Omental fat pad (tissue), 4 donors: ENCODE measurements around the gene LPIN3. TPM values are rescaled to one million over a fixed set of nuclear protein-coding genes. Genes with fewer than 3 reads are reported as not detected.

Source experiments
- ATAC-seq: fragments of 150-250 bp; one replicate; pipeline ENCODE4 v1.9.1; 2016; ENCODE audit warnings: mild to moderate bottlenecking, moderate library complexity; ENCODE audit not compliant: low FRiP score
- DNase-seq: peaks from one replicate; pipeline ENCODE4 v3.0.0-alpha.2; 2019; ENCODE audit warnings: low spot score
- total RNA-seq, 4 donors: library from RNA; depleted of rRNA; stranded (reverse); fragments of >200 nt; gene quantifications; one replicate each; pipeline ENCODE4 v1.1.0, GENCODE V29; 2016
- TF ChIP-seq, protein P1 (sequence below), 3 donors: fragments of 450-650 bp; IDR thresholded peaks; one replicate each; pipeline ENCODE4 v1.5.1; 2016 to 2017; ENCODE audit warnings: antibody characterized with exemption in 3 of 3, mild to moderate bottlenecking in 3 of 3, moderate library complexity in 2 of 3

The LPIN3 gene
- total RNA-seq, 4 donors from 2014 or later: 17.2 to 51.2 (median 34.2) TPM

DNA sequence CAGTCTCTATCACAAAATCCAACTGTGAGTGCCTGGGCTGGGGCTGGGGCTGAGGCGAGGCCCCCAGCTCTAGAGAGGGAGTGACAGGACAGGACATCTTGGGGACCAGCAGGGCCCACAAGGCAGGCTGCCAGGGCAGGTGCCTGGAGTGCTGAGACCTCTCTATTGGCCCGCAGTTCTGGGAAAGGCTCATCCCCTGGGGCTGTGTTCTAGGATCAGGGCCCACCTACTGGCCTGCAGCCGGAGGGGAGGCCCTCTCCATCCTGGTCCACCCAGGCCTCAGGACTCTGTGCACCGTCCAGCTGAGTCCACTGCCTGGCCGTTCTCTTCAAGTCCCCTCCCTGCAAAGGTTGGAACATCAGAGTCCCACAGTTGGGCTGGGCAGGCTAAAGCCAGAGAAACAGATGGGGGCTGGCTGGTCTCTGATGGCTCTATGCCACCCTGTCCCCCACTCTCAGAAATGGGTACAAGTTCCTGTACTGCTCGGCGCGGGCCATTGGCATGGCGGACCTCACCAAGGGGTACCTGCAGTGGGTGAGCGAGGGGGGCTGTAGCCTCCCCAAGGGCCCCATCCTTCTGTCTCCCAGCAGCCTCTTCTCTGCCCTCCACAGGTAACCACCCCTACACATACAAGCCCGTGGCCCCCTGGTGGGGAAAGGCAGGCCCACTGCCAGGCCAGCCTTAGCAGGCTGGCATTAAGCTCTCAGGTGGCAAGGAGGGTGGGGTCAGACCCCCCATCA is 17.0 kb downstream of the LPIN3 start:
- no peak for ATAC-seq
- TF ChIP-seq, protein P1, sequence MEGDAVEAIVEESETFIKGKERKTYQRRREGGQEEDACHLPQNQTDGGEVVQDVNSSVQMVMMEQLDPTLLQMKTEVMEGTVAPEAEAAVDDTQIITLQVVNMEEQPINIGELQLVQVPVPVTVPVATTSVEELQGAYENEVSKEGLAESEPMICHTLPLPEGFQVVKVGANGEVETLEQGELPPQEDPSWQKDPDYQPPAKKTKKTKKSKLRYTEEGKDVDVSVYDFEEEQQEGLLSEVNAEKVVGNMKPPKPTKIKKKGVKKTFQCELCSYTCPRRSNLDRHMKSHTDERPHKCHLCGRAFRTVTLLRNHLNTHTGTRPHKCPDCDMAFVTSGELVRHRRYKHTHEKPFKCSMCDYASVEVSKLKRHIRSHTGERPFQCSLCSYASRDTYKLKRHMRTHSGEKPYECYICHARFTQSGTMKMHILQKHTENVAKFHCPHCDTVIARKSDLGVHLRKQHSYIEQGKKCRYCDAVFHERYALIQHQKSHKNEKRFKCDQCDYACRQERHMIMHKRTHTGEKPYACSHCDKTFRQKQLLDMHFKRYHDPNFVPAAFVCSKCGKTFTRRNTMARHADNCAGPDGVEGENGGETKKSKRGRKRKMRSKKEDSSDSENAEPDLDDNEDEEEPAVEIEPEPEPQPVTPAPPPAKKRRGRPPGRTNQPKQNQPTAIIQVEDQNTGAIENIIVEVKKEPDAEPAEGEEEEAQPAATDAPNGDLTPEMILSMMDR (IDR thresholded peaks at IDR 0.05): no peak
- DNase-seq: no peak

DNA sequence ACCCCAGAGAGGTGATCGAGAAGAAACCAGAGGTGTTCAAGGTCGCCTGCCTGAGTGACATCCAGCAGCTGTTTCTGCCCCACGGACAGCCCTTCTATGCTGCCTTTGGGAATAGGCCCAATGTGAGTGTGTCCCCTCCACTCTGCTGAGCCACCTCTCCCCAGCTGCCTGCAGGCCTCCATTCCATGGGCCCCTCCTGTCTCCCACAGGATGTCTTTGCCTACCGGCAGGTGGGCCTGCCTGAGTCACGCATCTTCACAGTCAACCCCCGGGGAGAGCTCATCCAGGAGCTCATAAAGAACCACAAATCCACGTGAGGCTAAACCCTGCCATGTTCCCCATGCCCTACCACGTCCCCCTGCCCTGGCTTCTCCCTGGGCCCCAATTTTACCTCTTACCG is 17.6 kb downstream of the LPIN3 start:
- DNase-seq (no peak), ATAC-seq (no peak)
- TF ChIP-seq, protein P1 (IDR thresholded peaks at IDR 0.05): no peak

DNA sequence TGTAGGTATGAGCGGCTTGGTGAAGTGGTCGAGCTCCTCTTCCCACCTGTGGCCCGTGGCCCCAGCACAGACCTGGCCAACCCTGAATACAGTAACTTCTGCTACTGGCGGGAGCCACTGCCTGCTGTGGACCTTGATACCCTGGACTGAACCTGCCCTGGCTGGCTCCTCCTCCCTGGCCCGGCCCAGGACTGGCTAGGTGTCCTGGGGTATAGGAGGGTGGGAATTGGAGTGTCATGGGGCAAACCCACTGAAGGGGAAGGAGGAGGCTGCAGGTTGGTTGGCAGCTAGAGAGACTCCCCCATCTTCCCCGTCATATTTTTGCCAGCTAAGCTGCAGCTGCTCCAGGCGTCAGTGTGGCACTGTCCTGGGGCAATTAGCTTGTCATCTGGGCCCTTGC is 18.1 kb downstream of the LPIN3 start:
- ATAC-seq: no peak
- TF ChIP-seq, protein P1 (IDR thresholded peaks at IDR 0.05): no peak

DNA sequence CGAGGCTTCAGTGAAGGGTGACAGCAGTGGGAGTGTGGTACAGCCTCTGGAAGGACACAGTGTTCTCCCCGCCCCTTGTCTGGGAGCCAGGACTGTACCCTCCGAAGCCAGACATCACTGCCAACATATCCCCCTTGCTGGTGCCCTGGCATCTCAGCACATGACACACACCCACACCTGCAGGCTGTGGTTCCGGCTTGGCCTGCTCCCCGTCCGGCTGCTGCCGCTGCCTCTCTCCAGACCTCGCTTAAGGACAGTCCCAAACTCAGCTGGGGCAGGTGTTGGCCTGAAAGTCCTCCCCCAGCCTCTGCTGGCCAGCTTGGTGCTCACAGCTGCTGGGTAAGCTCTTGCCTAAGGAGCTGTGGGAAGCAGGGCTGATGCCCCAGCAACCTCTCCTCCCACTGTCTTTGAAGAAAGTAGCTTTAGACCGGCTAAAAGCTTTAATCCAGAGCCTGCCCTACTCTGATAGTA is 19.0 kb downstream of the LPIN3 start:
- ATAC-seq (no peak), DNase-seq (no peak)
- TF ChIP-seq, protein P1 (IDR thresholded peaks at IDR 0.05): no peak

More for the DNA sequence above, 18.1 kb downstream of the LPIN3 start:
- no peak for DNase-seq

DNA sequence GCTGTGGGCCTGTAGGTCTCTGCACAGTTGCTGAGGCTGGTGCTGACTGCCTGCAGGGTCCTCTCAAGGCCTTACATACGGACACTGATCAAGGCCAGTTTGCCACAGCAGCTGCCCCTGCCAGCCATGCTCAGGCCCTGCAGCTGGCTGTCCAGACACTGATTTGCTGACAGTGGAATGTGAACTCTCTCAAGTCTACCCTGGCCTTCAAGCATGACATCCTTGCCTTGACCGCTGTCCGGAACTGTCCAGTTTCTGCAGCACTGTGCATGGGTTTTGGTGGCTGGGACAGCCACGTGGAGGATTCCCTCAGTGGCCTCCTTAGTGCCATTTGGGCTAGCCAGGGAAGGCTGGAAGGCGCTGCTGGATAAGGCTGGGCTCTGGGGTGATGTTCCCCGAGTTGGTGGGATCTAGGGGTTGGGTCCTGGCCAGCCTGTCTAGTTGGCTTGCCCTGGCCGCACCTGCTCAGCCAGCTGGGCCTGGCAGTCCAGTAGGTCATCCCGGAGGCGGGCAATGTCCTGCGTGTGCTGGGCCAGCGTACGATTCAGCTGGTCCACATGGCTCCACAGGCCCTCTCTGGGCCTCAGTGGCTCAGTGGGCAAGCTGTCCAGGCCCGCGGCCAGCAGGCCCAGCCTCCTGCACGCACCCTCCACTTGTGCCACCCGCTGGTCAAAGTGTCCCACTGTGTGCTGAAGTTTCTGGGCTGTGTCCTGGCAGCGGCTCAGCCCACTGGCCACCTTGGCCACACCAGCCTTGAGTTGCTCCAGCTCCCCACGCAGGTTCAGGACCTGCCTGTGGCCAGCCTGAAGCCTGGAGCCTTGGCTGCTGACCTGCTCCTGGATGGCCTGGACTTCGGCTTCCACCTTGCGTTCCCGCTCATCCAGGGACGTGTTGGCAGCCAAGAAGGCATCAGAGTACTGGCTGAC is 20.5 kb downstream of the LPIN3 start:
- DNase-seq (no peak), ATAC-seq (no peak)
- TF ChIP-seq, protein P1 (IDR thresholded peaks at IDR 0.05): no peak

DNA sequence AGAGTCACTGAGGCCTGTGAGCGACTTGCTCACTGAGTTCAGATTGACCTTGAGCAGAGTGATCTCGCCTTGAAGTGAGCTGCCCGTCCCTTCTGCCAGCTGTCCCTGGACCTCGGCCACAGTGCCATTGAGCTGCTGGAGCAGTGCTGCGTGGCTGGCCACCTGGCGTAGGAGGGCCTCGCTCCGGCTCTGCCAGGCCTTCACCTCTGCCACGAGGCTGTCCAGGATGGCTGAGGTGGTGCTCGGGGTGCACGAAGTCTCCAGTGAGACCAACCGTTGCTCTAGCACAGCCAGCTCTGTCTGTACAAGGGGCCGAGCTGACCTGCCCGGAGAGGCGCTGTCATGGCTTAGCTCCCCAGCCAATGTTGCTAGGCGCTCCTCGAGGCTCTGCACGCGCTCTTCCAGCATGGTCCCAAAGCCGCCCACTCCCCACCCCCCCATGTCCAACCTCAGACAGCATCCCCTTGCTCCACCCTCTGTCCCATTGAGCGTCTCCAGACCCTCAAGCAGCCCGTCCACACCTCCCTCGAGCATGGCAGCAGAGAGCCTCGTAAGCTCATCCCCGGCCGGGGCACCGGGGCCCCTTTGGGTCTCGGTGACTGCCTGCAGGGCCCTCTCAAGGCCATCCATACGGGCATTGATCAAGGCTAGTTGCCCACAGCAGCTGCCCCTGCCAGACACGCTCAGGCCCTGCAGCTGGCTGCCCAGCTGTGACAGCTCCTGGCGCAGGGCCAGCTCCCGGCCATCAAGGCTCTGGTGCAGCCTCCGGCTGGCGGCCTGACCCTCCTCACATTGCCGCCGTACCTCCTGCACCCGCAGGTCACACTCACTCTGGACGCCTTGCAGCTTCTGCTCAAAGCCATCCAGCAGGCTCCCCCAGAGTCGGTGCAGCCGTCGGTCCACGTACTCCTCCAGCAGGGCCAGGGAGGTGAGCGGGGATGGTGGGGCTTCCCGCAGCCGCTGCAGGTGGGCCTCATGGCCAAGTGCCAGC is 21.4 kb downstream of the LPIN3 start:
- no peak for DNase-seq
- TF ChIP-seq, protein P1 (IDR thresholded peaks at IDR 0.05): no peak
- ATAC-seq: no peak
